GM10248 (cell line): ENCODE data around the gene HMOX1.

Experiments
- CTCF ChIA-PET: fragments of 300-600 bp; sonication (Branson Sonifier 250); formaldehyde crosslinking; extraction: SDS; loops from one replicate; lab custom pipeline; 2021; ENCODE audit warnings: antibody characterized with exemption; lab: Yijun Ruan, JAX
- POLR2A ChIA-PET: fragments of 350-650 bp; sonication (Branson Sonifier 250); formaldehyde crosslinking; extraction: SDS; loops from one replicate; lab custom pipeline; 2020; ENCODE audit warnings: antibody characterized with exemption; lab: Yijun Ruan, JAX
- DNase-seq: peaks from one replicate; pipeline ENCODE4 v3.0.0; 2012; ENCODE audit errors: extremely low spot score
- TF ChIP-seq, protein P1 (sequence below): IDR thresholded peaks from 2 replicates; pipeline ENCODE4 v1.5.1; 2012; ENCODE audit warnings: mild to moderate bottlenecking, low read depth; ENCODE audit errors: extremely low read depth, missing control alignments, control extremely low read depth

The HMOX1 gene, protein sequence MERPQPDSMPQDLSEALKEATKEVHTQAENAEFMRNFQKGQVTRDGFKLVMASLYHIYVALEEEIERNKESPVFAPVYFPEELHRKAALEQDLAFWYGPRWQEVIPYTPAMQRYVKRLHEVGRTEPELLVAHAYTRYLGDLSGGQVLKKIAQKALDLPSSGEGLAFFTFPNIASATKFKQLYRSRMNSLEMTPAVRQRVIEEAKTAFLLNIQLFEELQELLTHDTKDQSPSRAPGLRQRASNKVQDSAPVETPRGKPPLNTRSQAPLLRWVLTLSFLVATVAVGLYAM

DNA sequence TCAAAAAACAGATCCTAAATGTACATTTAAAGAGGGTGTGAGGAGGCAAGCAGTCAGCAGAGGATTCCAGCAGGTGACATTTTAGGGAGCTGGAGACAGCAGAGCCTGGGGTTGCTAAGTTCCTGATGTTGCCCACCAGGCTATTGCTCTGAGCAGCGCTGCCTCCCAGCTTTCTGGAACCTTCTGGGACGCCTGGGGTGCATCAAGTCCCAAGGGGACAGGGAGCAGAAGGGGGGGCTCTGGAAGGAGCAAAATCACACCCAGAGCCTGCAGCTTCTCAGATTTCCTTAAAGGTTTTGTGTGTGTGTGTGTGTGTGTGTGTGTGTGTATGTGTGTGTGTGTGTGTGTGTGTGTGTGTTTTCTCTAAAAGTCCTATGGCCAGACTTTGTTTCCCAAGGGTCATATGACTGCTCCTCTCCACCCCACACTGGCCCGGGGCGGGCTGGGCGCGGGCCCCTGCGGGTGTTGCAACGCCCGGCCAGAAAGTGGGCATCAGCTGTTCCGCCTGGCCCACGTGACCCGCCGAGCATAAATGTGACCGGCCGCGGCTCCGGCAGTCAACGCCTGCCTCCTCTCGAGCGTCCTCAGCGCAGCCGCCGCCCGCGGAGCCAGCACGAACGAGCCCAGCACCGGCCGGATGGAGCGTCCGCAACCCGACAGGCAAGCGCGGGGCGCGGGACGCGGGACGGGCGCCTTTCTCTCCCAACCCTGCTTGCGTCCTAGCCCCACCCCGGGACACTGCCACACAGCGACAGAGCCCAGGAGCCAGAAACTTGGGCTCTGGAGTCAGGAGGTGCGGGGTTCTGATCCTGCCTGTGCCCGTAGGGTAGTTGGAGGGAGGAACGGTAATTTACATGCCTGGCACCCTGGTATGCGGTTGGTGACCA, at the start of gene HMOX1:
Gene HMOX1 (plus strand): TSS at position 560 of the 887 bp plus-strand sequence. CDS start 78 bp downstream, at position 638.
- POLR2A ChIA-PET, result interaction anchor here (1.3 kb wide), 1 partner anchor 30 kb away, joined by 3 read pairs; no protein-coding TSS in a partner anchor
- peak; percentile 90 for DNase-seq
- CTCF ChIA-PET, result interaction anchor here (1.0 to 1.4 kb wide), 2 partner anchors 17 to 30 kb away, joined by 3 to 4 read pairs; no protein-coding TSS in a partner anchor
- TF ChIP-seq, protein P1, sequence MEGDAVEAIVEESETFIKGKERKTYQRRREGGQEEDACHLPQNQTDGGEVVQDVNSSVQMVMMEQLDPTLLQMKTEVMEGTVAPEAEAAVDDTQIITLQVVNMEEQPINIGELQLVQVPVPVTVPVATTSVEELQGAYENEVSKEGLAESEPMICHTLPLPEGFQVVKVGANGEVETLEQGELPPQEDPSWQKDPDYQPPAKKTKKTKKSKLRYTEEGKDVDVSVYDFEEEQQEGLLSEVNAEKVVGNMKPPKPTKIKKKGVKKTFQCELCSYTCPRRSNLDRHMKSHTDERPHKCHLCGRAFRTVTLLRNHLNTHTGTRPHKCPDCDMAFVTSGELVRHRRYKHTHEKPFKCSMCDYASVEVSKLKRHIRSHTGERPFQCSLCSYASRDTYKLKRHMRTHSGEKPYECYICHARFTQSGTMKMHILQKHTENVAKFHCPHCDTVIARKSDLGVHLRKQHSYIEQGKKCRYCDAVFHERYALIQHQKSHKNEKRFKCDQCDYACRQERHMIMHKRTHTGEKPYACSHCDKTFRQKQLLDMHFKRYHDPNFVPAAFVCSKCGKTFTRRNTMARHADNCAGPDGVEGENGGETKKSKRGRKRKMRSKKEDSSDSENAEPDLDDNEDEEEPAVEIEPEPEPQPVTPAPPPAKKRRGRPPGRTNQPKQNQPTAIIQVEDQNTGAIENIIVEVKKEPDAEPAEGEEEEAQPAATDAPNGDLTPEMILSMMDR, result peak; percentile 39

DNA sequence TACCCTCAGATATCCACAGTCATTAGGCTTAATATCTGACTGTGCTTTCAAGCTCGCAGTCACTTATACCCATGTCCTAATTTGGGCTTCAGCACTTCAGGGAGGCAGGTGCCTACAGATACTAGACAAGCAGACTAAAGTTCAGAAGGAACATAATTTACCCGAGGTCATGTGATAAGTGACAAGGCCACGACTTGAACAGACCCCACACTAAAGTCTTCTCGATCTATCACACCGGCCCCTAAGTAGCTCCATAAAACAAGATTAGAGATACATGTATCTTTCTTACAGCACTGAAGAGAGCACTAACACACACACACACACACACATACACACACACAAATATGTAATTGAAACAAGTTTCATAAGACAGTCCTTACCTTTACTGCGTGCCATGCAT, 48.6 kb upstream of the HMOX1 start:
- TF ChIP-seq, protein P1, result no peak
- POLR2A ChIA-PET, result no interaction called here
- CTCF ChIA-PET, result interaction anchor here (0.9 kb wide), 1 partner anchor 8 kb away, joined by 3 read pairs; no protein-coding TSS in a partner anchor
- no peak for DNase-seq

DNA sequence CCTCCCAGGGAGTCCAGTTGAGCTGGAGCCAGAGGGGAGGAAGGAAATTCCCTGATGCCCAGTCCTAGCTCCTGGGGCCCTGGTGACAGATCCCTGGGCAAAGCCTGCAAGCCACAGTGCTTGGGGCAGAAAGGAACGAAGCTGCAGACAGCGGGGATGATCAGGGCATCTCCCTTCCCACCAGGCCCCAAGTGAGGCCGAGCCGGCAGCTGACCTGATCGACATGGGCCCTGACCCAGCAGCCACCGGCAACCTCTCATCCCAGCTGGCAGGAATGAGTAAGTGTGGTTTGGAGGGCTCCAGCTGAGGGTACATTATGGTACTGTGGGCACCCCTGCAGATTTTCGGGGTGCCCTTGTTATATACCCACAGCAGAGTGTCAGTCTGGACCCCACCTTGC, 47.7 kb upstream of the HMOX1 start:
- no peak for DNase-seq
- CTCF ChIA-PET, result interaction anchor here (1.7 kb wide), 1 partner anchor 27 kb away, joined by 4 read pairs; no protein-coding TSS in a partner anchor
- TF ChIP-seq, protein P1, result no peak
- POLR2A ChIA-PET, result no interaction called here

DNA sequence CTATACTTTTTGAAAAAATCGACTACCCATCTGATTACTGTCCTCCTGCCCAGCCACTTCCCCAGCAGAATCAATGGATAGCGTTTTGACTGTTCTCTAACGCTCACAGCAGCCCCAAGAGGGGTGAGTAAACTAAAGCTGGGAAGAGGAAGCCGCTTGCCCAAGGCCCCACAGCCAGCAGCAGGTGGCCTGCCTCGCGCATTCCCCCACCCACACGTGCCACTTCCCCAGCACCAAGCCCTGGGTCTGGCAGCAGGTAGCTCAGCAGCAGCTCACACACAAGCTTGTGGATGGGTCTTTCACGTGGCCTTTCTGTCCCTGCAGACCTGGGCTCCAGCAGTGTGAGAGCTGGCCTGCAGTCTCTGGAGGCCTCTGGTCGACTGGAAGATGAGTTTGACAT, 46.9 kb upstream of the HMOX1 start:
- ChIA-PET POLR2A (no interaction called here), CTCF (interaction anchor here (0.7 to 1.7 kb wide), 5 partner anchors 17 to 293 kb away, joined by 3 to 5 read pairs (median 4); no protein-coding TSS in a partner anchor)
- TF ChIP-seq, protein P1, result no peak
- peak; percentile 47 for DNase-seq

DNA sequence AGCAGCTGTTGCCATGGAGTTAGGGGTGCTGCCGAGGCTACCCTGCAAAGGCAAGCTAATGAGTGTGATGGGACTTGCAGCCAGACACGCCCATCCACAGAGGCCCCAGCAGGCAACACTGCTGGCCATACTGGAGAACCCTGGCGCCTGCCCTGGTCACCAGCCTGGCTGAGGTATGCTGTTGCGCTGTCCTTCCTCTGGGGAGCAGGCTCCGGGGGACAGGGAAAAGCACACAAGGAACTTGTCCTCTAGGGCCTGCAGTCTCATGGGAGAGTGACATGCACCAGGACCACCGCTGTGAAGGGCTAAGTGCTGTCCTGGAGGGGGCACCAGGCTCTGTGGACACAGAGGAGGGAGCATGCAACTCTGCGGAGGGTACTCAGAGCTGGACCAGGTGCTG, 45.4 kb upstream of the HMOX1 start:
- POLR2A ChIA-PET, result interaction anchor here (0.6 kb wide), 1 partner anchor 20 kb away, joined by 3 read pairs; no protein-coding TSS in a partner anchor

More for the DNA sequence above, 45.4 kb upstream of the HMOX1 start:
- CTCF ChIA-PET, result interaction anchor here (0.7 to 1.4 kb wide), 4 partner anchors 11 to 291 kb away, joined by 3 to 4 read pairs (median 3); no protein-coding TSS in a partner anchor
- TF ChIP-seq, protein P1, result no peak
- DNase-seq, result no peak
